DOHH2 (cell line): ENCODE data around the gene LEF1.

Experiments used
- EZH2phosphoT487 ChIP-seq: fragments of 200-600 bp; sonication (generic); IDR thresholded peaks from 2 replicates; pipeline ENCODE4 v1.6.1; 2017; ENCODE audit warnings: borderline replicate concordance, mild to moderate bottlenecking, antibody characterized with exemption, low read length, moderate library complexity, mixed read lengths
- TF ChIP-seq, protein P1 (sequence below): fragments of 200-600 bp; sonication (generic); IDR thresholded peaks from one replicate; pipeline ENCODE4 v1.5.1; 2014; ENCODE audit warnings: antibody characterized with exemption, mild to moderate bottlenecking, low read depth, low read length; ENCODE audit not compliant: poor library complexity, severe bottlenecking

DNA sequence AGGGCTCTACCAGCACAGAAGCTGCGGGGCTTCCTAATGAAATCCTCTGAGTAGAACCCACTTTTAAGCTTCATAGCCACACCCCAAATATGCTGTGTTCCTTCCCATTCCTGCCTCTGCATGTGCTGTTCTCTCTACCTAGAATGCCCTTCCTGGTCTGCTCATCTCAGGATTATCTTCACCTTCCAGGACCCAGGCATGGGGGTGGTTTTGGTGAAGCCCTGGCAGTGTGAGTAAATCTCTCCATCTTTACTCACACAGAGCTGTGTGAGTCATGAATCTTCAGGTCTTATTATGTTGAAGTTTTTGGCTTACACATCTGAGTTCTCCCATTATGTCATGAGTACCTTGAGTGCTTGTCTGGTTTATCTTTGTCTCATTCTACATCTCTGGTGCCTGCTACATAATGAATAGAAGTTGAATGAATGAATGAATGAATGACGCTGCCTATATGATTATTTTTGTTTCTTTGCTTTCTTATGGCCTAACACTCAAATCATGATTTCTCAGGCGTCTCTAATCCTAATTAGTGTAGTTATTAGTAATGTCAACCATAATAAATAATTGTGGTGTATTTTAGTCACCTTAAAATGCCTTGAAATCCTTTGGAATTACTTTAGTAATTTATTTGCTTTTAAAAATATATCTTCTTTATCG, 137.2 kb downstream of the LEF1 start:
- no peak for TF ChIP-seq EZH2phosphoT487
- TF ChIP-seq, protein P1, sequence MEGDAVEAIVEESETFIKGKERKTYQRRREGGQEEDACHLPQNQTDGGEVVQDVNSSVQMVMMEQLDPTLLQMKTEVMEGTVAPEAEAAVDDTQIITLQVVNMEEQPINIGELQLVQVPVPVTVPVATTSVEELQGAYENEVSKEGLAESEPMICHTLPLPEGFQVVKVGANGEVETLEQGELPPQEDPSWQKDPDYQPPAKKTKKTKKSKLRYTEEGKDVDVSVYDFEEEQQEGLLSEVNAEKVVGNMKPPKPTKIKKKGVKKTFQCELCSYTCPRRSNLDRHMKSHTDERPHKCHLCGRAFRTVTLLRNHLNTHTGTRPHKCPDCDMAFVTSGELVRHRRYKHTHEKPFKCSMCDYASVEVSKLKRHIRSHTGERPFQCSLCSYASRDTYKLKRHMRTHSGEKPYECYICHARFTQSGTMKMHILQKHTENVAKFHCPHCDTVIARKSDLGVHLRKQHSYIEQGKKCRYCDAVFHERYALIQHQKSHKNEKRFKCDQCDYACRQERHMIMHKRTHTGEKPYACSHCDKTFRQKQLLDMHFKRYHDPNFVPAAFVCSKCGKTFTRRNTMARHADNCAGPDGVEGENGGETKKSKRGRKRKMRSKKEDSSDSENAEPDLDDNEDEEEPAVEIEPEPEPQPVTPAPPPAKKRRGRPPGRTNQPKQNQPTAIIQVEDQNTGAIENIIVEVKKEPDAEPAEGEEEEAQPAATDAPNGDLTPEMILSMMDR, result no peak
